ENCODE results near the gene NPPB.

Gene NPPB

GRCh38 chr1:11887666-11888007, 28.9 kb upstream of the NPPB start:
- no peaks in the 10 kb centered on the region for H3F3A ChIP-seq (ENCODE audit: insufficient read depth)
- no peaks in the 10 kb centered on the region for H3K9me2 ChIP-seq (replicated peaks; ENCODE audit: insufficient read depth, low read length)
- H3K4me2 ChIP-seq (ENCODE audit: low read depth, low read length, poor library complexity, severe bottlenecking) = no peak overlapping the region
- no peaks in the 10 kb centered on the region for H3K9me3 ChIP-seq (ENCODE audit: insufficient read depth, low read length)
- no peaks in the 10 kb centered on the region for H3K27me3 ChIP-seq (ENCODE audit: low read length)
- no peak for TF ChIP-seq EZH2phosphoT487 (conservative IDR thresholded peaks at IDR 0.05; ENCODE audit: low read length)
- no peak for TF ChIP-seq CTCF (IDR thresholded peaks at IDR 0.05; ENCODE audit: insufficient read depth, low read length, poor library complexity, severe bottlenecking)
- H2AFZ ChIP-seq (ENCODE audit: low read depth, low read length, severe bottlenecking) = no peak overlapping the region
- H4K20me1 ChIP-seq (ENCODE audit: low read depth, low read length) = no peaks in the 10 kb centered on the region
- H3K36me3 ChIP-seq (ENCODE audit: low read length) = no peaks in the 10 kb centered on the region
- H3K4me3 ChIP-seq (ENCODE audit: insufficient read depth, low read length, poor library complexity, severe bottlenecking) = no peak overlapping the region
- H3K79me2 ChIP-seq (ENCODE audit: insufficient read depth, low read length) = no peaks in the 10 kb centered on the region
- H3K27ac ChIP-seq (ENCODE audit: low read depth, low read length) = no peak overlapping the region
- no peak overlapping the region for H3K9ac ChIP-seq (ENCODE audit: low read length)

DNA sequence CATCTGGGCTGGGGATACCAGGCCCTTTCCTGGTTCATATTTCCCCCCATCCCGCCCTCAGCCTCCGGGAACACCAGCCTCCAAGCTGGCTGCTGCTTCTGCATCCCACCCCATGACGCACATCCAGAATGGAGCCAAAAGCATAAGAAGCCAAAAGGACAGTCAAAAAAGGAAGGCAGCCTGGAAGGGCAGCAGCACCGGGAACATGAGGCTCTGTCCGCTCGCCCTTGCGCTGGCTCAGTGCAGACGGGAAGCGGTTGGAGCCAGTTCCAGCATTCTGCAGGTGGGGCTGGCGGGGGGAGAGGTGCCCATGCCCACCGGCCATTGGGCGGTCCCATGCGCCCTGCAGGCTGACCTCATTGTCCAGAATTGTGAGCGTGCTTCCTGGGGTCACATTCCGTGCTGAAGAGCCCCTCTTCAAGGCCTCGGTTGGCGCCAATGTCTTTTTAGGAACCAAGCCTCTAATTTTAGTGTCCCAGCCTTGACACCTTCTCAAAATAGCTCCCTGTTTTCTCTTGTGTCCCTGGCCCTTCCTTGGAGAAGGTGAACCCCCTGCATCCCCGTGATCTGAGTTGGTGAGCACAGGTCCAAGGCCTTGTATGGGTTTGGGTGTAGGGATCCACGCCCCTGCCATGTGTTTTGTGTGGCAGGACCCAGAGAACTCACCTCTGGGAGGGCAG, 28.4 kb upstream of the NPPB start:
- H3K4me3 ChIP-seq (ENCODE audit: insufficient read depth, low read length, poor library complexity, severe bottlenecking) = no peak overlapping the region
- no peak overlapping the region for H3K27ac ChIP-seq (ENCODE audit: low read depth, low read length)
- H2AFZ ChIP-seq (ENCODE audit: low read depth, low read length, severe bottlenecking) = no peak overlapping the region
- H3K36me3 ChIP-seq (ENCODE audit: low read length) = no peaks in the 10 kb centered on the region
- no peak overlapping the region for H3K4me2 ChIP-seq (ENCODE audit: low read depth, low read length, poor library complexity, severe bottlenecking)
- no peaks in the 10 kb centered on the region for H3K79me2 ChIP-seq (ENCODE audit: insufficient read depth, low read length)
- no peaks in the 10 kb centered on the region for H3K9me2 ChIP-seq (replicated peaks; ENCODE audit: insufficient read depth, low read length)
- no peaks in the 10 kb centered on the region for H3F3A ChIP-seq (ENCODE audit: insufficient read depth)
- H4K20me1 ChIP-seq (ENCODE audit: low read depth, low read length) = no peaks in the 10 kb centered on the region
- H3K9me3 ChIP-seq (ENCODE audit: insufficient read depth, low read length) = no peaks in the 10 kb centered on the region
- no peak overlapping the region for H3K9ac ChIP-seq (ENCODE audit: low read length)
- TF ChIP-seq CTCF (IDR thresholded peaks at IDR 0.05; ENCODE audit: insufficient read depth, low read length, poor library complexity, severe bottlenecking) (no peak), EZH2phosphoT487 (conservative IDR thresholded peaks at IDR 0.05; ENCODE audit: low read length) (no peak)
- H3K27me3 ChIP-seq (ENCODE audit: low read length) = no peaks in the 10 kb centered on the region

DNA sequence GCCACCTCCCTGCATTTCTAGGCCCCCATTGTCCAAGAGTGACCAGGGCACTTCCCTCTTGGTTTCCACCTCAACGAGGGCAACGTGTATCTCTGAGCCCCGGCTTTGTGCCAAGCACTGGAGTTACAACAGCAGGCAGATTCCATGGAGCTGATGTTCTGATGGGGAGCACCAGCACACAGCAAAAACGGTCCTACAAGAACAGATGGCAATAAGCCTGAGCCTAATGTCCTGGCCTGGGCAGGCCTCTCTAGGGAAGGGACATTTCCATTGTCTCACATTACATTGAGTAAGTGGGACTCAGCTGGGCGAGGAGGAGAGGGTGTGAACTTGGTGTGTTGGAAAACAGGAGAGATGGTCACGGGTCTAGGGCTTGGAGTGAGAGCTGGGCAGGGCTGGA, 27.2 kb upstream of the NPPB start:
- Histone ChIP-seq H3F3A (ENCODE audit: insufficient read depth) (no peaks in the 10 kb centered on the region), H3K4me3 (ENCODE audit: insufficient read depth, low read length, poor library complexity, severe bottlenecking) (no peak overlapping the region), H3K9ac (ENCODE audit: low read length) (no peak overlapping the region), H3K36me3 (ENCODE audit: low read length) (no peaks in the 10 kb centered on the region), H4K20me1 (ENCODE audit: low read depth, low read length) (no peaks in the 10 kb centered on the region), H2AFZ (ENCODE audit: low read depth, low read length, severe bottlenecking) (no peak overlapping the region), H3K79me2 (ENCODE audit: insufficient read depth, low read length) (no peaks in the 10 kb centered on the region), H3K27me3 (ENCODE audit: low read length) (no peaks in the 10 kb centered on the region), H3K4me2 (ENCODE audit: low read depth, low read length, poor library complexity, severe bottlenecking) (no peak overlapping the region), H3K9me2 (replicated peaks; ENCODE audit: insufficient read depth, low read length) (no peaks in the 10 kb centered on the region), H3K9me3 (ENCODE audit: insufficient read depth, low read length) (no peaks in the 10 kb centered on the region), H3K27ac (ENCODE audit: low read depth, low read length) (no peak overlapping the region)
- TF ChIP-seq EZH2phosphoT487 (conservative IDR thresholded peaks at IDR 0.05; ENCODE audit: low read length) (no peak), CTCF (IDR thresholded peaks at IDR 0.05; ENCODE audit: insufficient read depth, low read length, poor library complexity, severe bottlenecking) (no peak)
